LNCAP (cell line): ENCODE measurements around the gene PTMS.

ENCODE experiments used
- TF ChIP-seq, protein P1 (sequence below): fragments of 450-650 bp; IDR thresholded peaks from 2 replicates; pipeline ENCODE4 v1.5.1; 2017; ENCODE audit warnings: mild to moderate bottlenecking

Gene PTMS

DNA sequence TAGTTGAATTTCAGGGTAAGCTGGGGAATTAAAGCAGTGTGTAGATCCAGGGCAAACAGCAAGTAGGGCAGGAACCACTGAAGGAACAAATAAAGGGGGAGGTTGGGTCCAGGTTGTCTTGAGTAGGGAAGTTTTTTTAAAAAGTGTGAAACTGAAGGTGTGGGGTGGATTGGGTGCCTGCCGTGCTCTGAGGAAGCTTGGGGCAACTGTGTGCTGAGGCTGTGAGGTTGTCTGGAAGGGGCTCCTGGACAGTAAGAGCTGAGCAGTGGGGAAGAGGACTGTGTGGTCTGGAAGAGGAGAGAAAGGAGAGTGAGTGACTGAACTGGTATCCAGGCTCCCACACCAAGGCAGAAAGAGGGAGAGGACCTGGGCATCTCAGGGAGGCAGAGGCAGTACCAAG lies 44.6 kb downstream of the PTMS start:
- TF ChIP-seq, protein P1, sequence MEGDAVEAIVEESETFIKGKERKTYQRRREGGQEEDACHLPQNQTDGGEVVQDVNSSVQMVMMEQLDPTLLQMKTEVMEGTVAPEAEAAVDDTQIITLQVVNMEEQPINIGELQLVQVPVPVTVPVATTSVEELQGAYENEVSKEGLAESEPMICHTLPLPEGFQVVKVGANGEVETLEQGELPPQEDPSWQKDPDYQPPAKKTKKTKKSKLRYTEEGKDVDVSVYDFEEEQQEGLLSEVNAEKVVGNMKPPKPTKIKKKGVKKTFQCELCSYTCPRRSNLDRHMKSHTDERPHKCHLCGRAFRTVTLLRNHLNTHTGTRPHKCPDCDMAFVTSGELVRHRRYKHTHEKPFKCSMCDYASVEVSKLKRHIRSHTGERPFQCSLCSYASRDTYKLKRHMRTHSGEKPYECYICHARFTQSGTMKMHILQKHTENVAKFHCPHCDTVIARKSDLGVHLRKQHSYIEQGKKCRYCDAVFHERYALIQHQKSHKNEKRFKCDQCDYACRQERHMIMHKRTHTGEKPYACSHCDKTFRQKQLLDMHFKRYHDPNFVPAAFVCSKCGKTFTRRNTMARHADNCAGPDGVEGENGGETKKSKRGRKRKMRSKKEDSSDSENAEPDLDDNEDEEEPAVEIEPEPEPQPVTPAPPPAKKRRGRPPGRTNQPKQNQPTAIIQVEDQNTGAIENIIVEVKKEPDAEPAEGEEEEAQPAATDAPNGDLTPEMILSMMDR: no peak

DNA sequence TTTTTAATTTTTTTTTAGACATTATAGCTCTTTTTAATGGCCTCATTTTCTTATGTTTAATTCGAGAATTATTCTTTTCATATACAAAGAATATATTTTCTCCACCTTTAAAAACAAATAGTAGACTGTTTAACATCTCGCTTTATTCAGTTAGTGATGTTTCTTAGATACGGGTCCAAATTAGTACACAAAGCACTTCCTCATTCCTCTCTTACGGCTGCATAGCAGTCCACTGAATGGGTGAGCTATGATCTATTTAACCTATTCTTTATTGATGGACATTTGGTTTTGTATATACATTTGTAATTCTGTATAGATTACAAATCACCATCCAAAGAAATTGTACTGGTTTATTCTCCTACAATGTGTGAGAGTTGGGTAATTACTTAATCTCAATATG lies 47.2 kb downstream of the PTMS start:
- TF ChIP-seq, protein P1: no peak

DNA sequence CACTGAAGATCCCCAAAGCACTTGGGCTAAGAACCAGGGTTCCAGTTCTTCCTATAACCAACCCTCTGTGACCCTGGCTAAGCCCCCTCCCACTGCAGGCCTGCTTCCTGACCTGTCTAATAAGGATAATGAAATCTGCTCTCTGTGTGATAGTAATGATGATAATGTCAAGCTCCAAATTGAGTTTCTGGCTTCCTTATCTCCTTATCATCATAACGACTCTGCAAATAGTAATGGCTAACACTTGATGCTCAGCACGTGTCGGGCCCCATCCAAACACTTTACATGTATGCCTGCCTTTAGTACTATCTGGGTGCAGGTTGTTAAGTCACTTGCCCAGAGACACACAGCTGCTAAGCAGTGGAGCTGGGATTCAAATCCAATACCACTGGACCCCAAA lies 50.4 kb downstream of the PTMS start:
- TF ChIP-seq, protein P1: no peak

DNA sequence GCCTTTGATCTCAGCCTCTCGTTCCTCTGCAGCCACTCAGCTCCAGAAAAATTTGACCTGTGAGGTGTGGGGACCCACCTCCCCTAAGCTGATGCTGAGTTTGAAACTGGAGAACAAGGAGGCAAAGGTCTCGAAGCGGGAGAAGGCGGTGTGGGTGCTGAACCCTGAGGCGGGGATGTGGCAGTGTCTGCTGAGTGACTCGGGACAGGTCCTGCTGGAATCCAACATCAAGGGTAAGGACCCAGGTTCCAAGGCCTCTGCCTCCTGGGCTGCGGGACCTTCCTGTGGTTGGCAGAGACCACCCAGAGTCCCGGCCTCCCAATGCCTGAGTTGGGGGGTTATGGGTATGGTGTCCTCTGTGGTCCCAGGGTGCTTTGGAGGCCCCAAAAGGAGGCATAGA lies 50.9 kb downstream of the PTMS start:
- TF ChIP-seq, protein P1: no peak

DNA sequence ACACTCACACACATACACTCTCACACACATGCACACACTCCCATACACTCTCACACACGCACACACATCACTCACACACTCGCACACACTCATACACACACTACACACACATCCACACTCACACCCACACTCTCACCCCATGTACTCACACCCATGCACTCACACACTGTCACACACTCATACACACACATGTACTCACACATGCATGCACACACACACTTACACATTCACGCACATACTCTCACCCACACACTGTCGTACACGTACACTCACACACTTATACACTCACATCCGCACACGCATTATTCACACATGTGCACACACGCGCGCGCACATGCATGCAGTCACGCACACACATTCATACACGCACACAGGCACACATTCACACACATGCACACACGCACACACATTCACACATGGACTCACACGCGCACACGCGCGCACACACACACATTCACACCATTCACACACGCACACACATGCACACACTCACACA lies 51.5 kb downstream of the PTMS start:
- TF ChIP-seq, protein P1: no peak

DNA sequence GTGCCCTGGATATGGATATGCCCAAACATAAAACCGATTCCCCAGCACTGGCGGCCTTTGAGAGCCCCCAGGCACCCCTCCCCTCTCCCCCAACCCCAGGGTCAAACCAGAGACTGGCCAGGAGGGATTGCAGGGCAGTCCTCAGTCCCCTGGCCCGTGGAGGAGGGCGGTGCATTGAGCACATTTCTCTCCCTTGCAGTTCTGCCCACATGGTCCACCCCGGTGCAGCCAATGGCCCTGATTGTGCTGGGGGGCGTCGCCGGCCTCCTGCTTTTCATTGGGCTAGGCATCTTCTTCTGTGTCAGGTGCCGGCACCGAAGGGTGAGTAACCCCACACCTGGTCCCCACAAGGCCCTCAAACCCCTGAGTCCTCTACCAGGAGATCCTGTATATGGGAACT lies 52.1 kb downstream of the PTMS start:
- TF ChIP-seq, protein P1: no peak

DNA sequence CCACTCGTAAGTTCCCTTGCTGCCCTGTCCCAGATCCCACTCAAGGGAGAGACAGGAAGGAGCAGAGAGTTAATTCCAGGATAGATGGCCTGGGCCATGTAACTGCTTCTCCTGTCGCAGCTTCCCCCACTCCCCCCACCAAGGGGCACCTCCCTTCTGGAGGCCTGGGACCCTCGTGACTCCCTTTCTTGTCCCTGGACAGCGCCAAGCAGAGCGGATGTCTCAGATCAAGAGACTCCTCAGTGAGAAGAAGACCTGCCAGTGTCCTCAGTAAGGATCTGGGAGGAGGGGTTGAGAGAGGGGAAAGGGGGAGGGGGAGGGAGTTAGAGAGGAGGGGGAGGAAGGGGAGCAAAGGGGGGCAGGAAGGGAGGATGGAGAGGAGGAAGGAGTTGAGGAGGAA lies 52.5 kb downstream of the PTMS start:
- TF ChIP-seq, protein P1: no peak
